ENCODE results near the gene TUBG2.

TUBG2 gene

DNA sequence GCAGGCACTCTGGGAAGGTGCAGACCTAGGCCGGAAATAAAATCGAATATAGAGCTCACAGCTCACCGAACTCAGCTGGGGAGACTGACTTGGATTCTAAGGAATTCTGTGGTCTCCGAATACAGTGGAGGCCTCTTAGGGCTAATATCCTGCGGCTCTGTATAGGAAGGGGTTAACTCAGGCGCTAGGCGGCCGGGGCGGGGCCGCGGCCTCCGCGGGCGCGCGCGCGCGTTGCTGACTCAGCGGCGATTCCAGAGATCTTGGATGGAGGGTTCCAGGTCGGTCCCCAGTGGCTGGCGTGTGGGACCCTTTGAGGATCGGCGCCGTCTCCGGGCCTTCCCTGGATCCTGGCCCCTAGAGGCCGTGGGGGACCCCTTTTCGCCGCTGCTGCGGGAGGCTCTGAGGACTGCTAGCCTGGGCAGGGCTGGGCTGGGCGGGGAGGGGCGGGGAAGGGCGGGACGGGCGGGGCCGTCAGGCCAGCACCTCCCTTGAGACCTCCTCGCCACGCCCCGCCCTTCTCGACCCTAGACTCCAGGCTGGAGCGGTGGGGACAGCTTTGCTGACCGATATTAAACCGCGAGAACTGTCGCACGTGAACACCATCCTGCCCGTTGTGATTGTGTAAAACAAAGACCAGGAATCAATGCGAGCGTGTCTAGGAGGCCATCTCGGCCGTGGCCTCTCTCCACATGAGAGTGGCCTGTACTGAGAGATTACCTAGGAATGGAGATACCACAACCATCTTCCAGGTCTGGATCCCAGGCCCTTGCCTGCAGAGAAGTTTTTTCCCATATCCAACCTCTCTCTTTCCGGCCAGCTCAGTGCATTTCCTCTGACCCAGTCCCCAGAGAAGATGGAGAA, 19.1 kb downstream of the TUBG2 start:
- peak overlapping the region; percentile 84 for H3K4me3 Mint-ChIP-seq
- H3K4me1 Mint-ChIP-seq (ENCODE audit: low read depth) = peaks cover 47% of the 10 kb centered on the region
- H3K36me3 Mint-ChIP-seq (ENCODE audit: low read depth) = no peaks in the 10 kb centered on the region
- H3K27ac Mint-ChIP-seq = peak overlapping the region; percentile 91
- no peaks in the 10 kb centered on the region for H3K9me3 Mint-ChIP-seq
- peaks cover 46% of the 10 kb centered on the region for H3K27me3 Mint-ChIP-seq (ENCODE audit: low read depth)
- peak; percentile 84 for DNase-seq (ENCODE audit: low spot score)

GRCh38 chr17:42678951-42679491, 19.9 kb downstream of the TUBG2 start:
- no peaks in the 10 kb centered on the region for H3K36me3 Mint-ChIP-seq (ENCODE audit: low read depth)
- peak overlapping the region; percentile 83 for H3K4me3 Mint-ChIP-seq
- DNase-seq (ENCODE audit: low spot score) = peak; percentile 29
- H3K27ac Mint-ChIP-seq = peak overlapping the region; percentile 91
- no peaks in the 10 kb centered on the region for H3K9me3 Mint-ChIP-seq
- H3K4me1 Mint-ChIP-seq (ENCODE audit: low read depth) = peaks cover 51% of the 10 kb centered on the region
- H3K27me3 Mint-ChIP-seq (ENCODE audit: low read depth) = peaks cover 52% of the 10 kb centered on the region

GRCh38 chr17:42679492-42680330, 20.6 kb downstream of the TUBG2 start:
- peak overlapping the region; percentile 91 for H3K27ac Mint-ChIP-seq
- H3K4me1 Mint-ChIP-seq (ENCODE audit: low read depth) = peaks cover 46% of the 10 kb centered on the region
- no peaks in the 10 kb centered on the region for H3K9me3 Mint-ChIP-seq
- no peaks in the 10 kb centered on the region for H3K36me3 Mint-ChIP-seq (ENCODE audit: low read depth)
- H3K27me3 Mint-ChIP-seq (ENCODE audit: low read depth) = peaks cover 51% of the 10 kb centered on the region
- H3K4me3 Mint-ChIP-seq = peak overlapping the region; percentile 73
- peak; percentile 77 for DNase-seq (ENCODE audit: low spot score)

DNA sequence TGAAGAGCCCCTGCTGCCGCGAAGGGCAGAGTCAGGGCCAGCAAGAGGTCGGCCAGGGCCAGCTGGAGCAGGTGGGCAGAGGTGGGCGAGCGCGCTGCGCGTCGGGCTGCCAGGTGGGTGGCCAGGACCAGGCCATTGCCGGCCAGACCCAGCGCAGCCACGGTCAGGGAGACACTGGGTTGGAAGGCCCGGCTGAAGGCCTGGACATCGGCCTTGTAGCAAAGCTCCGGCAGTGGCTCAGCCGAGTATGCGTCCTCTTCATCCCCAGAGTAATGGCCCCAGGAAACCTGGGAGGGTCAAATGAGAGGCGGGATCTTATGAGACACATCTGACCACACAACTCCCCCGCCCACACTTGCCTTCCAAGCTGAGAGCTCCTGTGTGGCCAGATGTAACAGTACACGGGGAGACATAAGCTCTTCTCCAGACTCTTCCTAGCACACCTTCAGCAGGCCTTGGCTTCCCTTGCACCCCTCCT, 21.3 kb downstream of the TUBG2 start:
- H3K36me3 Mint-ChIP-seq (ENCODE audit: low read depth) = no peaks in the 10 kb centered on the region
- peak overlapping the region; percentile 26 for H3K4me3 Mint-ChIP-seq
- H3K27me3 Mint-ChIP-seq (ENCODE audit: low read depth) = peaks cover 46% of the 10 kb centered on the region
- H3K4me1 Mint-ChIP-seq (ENCODE audit: low read depth) = peaks cover 45% of the 10 kb centered on the region
- H3K9me3 Mint-ChIP-seq = no peaks in the 10 kb centered on the region
- H3K27ac Mint-ChIP-seq = no peak overlapping the region
- DNase-seq (ENCODE audit: low spot score) = no peak

GRCh38 chr17:42681976-42682721, 23.1 kb downstream of the TUBG2 start, which contains the start of gene CNTNAP1:
Gene CNTNAP1 (plus strand): TSS chr17:42682531. CDS start chr17:42682830, 299 bp downstream.
- no peak for DNase-seq (ENCODE audit: low spot score)
- Mint-ChIP-seq H3K4me3 (peak within 1 kb of the TSS; percentile 71), H3K27ac (peak within 1 kb of the TSS; percentile 45), H3K27me3 (ENCODE audit: low read depth) (peaks cover 46% of the 10 kb centered on the region), H3K4me1 (ENCODE audit: low read depth) (peaks cover 43% of the 10 kb centered on the region), H3K9me3 (no peaks in the 10 kb centered on the region), H3K36me3 (ENCODE audit: low read depth) (no peaks in the 10 kb centered on the region)

- H3K36me3 Mint-ChIP-seq (ENCODE audit: low read depth) = no peaks in the 10 kb centered on the region
- no peak overlapping the region for H3K27ac Mint-ChIP-seq
- H3K4me3 Mint-ChIP-seq = peak overlapping the region; percentile 71
- peaks cover 37% of the 10 kb centered on the region for H3K4me1 Mint-ChIP-seq (ENCODE audit: low read depth)
- H3K9me3 Mint-ChIP-seq = no peaks in the 10 kb centered on the region
- DNase-seq (ENCODE audit: low spot score) = no peak
- H3K27me3 Mint-ChIP-seq (ENCODE audit: low read depth) = peaks cover 46% of the 10 kb centered on the region
These were observed 23.8 kb downstream of the TUBG2 start for GRCh38 chr17:42682722-42683403.

DNA sequence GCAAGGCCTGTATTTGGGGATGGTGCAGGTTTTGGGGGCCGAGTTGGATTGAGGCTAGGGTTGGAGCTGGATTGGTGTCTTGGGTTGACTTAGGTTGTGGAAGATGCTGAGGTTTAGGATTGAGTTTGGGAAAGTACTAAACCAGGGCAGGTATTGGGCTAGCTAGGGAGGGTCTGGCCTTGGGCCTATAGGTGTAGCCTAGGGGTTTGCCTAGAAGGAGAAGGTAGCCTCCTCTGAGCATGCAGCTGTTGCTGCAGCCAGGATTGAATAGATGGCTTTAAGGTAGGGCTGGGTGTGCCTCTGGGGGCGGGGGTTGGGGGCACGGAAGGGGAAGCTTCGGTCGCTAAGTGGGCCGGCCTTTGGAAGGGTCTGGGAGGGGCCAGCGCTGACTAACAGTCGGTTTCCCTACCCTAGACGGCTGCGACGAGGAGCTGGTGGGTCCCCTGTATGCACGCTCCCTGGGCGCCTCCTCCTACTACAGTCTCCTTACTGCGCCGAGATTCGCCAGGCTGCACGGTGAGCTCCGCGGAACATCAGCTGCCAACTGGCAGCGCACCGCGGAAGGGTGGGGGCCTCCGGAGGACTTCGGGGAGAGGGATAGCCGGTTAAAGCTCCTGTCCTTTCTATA, 24.4 kb downstream of the TUBG2 start:
- Mint-ChIP-seq H3K9me3 (no peaks in the 10 kb centered on the region), H3K27me3 (ENCODE audit: low read depth) (peaks cover 46% of the 10 kb centered on the region), H3K36me3 (ENCODE audit: low read depth) (no peaks in the 10 kb centered on the region), H3K27ac (no peak overlapping the region), H3K4me3 (peak overlapping the region; percentile 58), H3K4me1 (ENCODE audit: low read depth) (peaks cover 34% of the 10 kb centered on the region)
- no peak for DNase-seq (ENCODE audit: low spot score)

DNA sequence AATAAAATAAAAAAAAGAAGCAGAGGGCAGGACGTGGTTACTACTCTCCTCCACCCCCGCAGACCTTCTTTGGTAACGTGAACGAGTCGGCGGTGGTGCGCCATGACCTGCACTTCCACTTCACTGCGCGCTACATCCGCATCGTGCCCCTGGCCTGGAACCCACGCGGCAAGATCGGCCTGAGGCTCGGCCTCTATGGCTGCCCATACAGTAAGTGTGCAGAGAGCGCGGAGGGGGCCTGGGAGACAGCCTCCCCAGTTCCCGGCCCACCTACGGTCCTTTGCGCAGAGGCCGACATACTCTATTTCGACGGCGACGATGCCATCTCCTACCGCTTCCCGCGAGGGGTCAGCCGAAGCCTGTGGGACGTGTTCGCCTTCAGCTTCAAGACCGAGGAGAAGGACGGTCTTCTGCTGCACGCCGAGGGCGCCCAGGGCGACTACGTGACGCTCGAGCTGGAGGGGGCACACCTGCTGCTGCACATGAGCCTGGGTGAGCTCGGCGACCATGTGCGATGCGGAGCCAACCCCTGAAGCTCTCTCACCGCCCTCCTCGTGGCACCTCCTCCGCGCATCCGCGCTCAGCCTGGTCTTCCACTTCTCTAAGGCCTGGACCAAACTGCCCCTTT, 26.0 kb downstream of the TUBG2 start:
- H3K9me3 Mint-ChIP-seq = no peaks in the 10 kb centered on the region
- DNase-seq (ENCODE audit: low spot score) = no peak
- H3K27ac Mint-ChIP-seq = no peak overlapping the region
- no peaks in the 10 kb centered on the region for H3K36me3 Mint-ChIP-seq (ENCODE audit: low read depth)
- H3K27me3 Mint-ChIP-seq (ENCODE audit: low read depth) = peaks cover 45% of the 10 kb centered on the region
- no peak overlapping the region for H3K4me3 Mint-ChIP-seq
- peaks cover 24% of the 10 kb centered on the region for H3K4me1 Mint-ChIP-seq (ENCODE audit: low read depth)

DNA sequence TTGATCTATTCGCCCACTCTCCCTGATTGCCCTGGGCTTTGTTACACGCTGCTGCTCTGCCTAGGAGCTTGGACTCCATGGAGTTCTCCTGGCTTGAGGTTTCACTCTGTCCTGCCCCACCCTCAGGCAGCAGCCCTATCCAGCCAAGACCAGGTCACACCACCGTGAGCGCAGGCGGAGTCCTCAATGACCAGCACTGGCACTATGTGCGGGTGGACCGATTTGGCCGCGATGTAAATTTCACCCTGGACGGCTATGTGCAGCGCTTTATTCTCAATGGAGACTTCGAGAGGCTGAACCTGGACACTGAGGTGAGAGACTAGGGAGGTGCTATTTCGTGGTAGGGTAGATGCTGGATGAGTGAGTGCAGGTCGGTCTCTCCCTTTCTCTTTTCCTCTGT, 26.7 kb downstream of the TUBG2 start:
- Mint-ChIP-seq H3K27ac (no peak overlapping the region), H3K27me3 (ENCODE audit: low read depth) (peaks cover 45% of the 10 kb centered on the region), H3K4me1 (ENCODE audit: low read depth) (peaks cover 21% of the 10 kb centered on the region), H3K4me3 (no peak overlapping the region), H3K9me3 (no peaks in the 10 kb centered on the region), H3K36me3 (ENCODE audit: low read depth) (no peaks in the 10 kb centered on the region)
- no peak for DNase-seq (ENCODE audit: low spot score)

DNA sequence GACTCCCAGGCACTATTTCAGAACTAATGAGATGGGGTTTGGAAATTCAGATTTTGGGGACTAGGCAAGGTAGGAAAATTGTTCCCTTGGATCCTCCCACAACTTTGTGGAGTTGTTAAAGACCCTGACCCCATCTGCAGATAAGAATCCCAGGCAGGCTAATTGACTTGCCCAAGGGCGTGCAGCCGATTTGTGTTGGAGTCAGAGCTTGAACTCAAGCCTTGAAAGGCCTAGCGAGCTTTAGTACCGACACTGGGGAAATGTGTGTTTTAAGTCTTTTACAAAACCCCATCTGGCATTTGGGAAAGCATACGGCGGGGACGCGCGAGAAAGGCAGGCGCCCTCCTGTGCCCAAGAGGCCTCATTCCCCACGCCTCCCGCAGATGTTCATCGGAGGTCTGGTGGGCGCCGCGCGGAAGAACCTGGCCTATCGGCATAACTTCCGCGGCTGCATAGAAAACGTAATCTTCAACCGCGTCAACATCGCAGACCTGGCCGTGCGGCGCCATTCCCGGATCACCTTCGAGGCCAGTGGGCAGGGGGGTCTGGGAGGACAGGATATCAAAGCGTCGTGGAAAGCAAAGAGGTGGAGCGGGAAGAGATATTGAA, 27.5 kb downstream of the TUBG2 start:
- H3K9me3 Mint-ChIP-seq = no peaks in the 10 kb centered on the region
- no peaks in the 10 kb centered on the region for H3K36me3 Mint-ChIP-seq (ENCODE audit: low read depth)
- H3K27me3 Mint-ChIP-seq (ENCODE audit: low read depth) = peaks cover 40% of the 10 kb centered on the region
- peaks cover 17% of the 10 kb centered on the region for H3K4me1 Mint-ChIP-seq (ENCODE audit: low read depth)
- H3K27ac Mint-ChIP-seq = no peak overlapping the region
- H3K4me3 Mint-ChIP-seq = no peak overlapping the region
- no peak for DNase-seq (ENCODE audit: low spot score)

- DNase-seq (ENCODE audit: low spot score) = no peak
- no peaks in the 10 kb centered on the region for H3K9me3 Mint-ChIP-seq
- peaks cover 30% of the 10 kb centered on the region for H3K27me3 Mint-ChIP-seq (ENCODE audit: low read depth)
- no peak overlapping the region for H3K4me3 Mint-ChIP-seq
- H3K36me3 Mint-ChIP-seq (ENCODE audit: low read depth) = no peaks in the 10 kb centered on the region
- H3K4me1 Mint-ChIP-seq (ENCODE audit: low read depth) = peaks cover 7% of the 10 kb centered on the region
- H3K27ac Mint-ChIP-seq = no peak overlapping the region
These were observed 28.7 kb downstream of the TUBG2 start for GRCh38 chr17:42687707-42688320.

DNA sequence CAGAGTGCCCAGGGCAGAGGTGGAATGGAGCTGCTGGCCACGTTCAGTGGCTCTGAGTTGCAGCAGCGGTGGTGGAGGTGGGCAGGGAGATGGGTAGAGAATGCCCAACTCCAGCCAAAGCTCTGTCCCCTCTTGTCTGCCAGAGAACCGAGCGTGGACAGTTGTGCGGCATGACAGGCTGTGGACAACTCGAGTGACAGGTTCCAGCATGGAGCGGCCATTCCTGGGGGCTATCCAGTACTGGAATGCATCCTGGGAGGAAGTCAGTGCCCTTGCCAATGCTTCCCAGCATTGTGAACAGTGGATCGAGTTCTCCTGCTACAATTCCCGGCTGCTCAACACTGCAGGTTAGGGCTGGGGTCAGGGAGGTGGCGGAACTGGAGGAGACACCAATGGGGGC, 31.5 kb downstream of the TUBG2 start:
- Mint-ChIP-seq H3K27ac (no peak overlapping the region), H3K4me1 (ENCODE audit: low read depth) (no peaks in the 10 kb centered on the region), H3K36me3 (ENCODE audit: low read depth) (no peaks in the 10 kb centered on the region), H3K9me3 (no peaks in the 10 kb centered on the region), H3K27me3 (ENCODE audit: low read depth) (peaks cover 9% of the 10 kb centered on the region), H3K4me3 (no peak overlapping the region)
- DNase-seq (ENCODE audit: low spot score) = no peak
